Measurements from ENCODE around the gene RASSF9.

RASSF9 gene

GRCh38 chr12:85820101-85820500, 16.1 kb downstream of the RASSF9 start:
- no peak for DNase-seq

DNA sequence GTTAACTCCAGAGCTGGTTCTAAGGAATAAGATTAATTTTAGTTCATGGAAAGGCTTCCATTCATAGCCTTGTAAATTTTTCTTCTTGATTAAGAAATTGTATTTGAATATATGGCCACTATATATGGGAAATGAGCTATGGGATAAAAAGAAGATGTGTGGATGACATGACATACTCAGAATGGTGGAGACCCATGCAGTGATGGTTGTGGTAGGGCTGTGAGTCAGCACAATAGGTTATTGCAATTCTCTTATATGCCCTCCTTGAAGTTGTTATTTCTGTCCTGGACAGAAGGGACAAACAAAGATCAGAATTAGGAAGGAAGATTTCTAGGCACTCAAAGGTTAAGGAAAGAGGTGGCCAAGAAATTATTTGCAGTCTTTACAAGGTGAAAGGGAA, 21.5 kb downstream of the RASSF9 start:
- no peak for DNase-seq

- DNase-seq, result no peak
These were observed 22.1 kb downstream of the RASSF9 start for GRCh38 chr12:85814071-85814470.

DNA sequence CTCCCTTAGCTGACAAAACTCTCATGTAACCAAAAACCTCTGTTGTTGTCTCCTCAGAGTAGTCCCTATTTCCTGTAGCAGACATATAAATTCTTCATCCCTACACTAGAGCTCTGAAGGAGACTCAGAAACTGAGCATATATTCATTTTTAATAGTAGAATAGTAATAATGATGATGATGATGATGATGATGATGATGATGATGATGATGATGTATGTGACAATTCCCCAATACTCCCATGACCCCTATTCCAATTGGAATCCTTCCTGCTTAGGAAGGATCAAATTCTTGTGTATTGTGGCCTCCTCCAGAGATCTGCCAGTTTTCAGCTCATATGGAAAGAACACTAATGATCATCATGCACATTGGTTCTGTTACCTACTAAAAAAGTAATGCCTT, 26.7 kb downstream of the RASSF9 start:
- no peak for DNase-seq

DNA sequence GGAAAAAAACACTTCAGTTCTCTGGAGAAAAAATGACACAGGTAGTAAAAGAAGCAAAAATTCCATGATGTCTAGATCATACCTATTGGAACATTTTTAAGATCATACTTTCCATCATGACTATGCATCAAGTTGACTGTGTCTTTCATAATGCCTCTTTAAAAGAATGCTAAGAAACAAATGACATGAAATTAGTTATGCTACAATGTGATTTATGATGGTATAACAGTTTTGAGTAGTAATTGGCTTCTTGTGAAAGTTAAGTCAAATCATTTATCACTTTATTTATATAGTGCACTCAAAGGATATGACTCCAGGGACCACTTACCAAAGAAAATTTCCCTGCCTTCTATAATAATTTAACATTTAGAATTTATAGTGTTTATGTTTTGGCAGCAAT, 28.5 kb downstream of the RASSF9 start:
- no peak for DNase-seq

DNA sequence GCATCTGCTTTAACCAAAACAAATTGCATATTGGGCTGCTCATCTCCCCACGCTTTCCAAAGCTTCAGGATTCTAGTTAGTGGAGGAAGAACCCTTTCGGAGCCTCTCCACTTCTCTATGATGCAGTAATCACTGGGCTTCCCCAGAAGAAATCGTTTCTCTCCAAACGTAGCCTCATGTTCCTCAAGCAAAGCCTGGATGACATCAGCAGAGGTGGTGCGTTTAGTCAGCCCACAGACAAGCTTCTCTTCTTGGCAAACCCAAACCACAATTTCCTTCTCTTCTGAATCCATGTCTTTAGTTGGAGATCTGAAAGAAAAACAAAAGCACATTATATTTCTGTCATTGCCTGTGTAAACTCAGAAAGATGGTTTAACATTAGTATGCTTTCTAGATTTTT, 30.6 kb downstream of the RASSF9 start:
- DNase-seq, result no peak

DNA sequence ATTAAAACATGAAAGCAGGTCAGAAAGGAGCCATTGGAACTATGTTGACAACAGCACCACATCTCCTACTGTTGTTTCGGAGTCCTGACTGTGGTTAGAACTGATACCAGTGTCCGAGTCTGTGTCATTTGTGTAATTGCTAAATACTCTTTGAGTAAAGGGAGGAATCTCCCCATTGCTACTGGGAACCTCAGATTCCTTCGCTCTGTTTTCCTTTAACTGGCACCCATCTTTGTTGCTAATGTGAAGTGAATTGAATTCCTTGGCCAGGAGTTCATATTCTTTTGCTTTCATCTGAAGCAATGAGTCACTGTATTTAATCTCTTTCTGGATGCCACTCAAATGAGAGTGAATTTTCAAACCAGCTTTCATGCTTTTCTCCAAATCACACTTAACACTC, 31.5 kb downstream of the RASSF9 start:
- DNase-seq, result no peak

GRCh38 chr12:85803923-85804322, 32.3 kb downstream of the RASSF9 start:
- DNase-seq, result no peak

GRCh38 chr12:85803231-85803630, 33.0 kb downstream of the RASSF9 start:
- no peak for DNase-seq

- no peak for DNase-seq
These were observed 38.1 kb downstream of the RASSF9 start for GRCh38 chr12:85798122-85798521.

GRCh38 chr12:85796001-85796400, 40.2 kb downstream of the RASSF9 start:
- DNase-seq, result no peak

DNA sequence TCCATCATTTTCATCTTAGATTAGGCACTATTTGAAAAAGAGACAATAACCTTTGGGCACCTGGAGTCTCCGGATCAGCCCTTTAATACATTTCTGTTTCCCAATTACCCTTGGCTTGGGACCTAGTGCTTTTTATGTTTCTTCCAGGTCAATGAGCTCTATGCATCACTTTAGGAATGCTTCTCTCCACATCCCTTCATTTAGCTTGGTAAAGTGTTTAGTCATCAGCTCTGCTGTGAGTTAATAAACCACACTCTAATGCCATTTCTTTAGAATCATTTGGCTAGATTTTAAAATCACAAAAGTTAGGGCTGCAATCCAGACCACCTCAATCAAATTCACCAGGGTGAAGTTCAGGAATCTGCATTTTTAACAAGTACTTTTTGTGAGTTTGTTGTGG, 41.7 kb downstream of the RASSF9 start:
- DNase-seq, result no peak

DNA sequence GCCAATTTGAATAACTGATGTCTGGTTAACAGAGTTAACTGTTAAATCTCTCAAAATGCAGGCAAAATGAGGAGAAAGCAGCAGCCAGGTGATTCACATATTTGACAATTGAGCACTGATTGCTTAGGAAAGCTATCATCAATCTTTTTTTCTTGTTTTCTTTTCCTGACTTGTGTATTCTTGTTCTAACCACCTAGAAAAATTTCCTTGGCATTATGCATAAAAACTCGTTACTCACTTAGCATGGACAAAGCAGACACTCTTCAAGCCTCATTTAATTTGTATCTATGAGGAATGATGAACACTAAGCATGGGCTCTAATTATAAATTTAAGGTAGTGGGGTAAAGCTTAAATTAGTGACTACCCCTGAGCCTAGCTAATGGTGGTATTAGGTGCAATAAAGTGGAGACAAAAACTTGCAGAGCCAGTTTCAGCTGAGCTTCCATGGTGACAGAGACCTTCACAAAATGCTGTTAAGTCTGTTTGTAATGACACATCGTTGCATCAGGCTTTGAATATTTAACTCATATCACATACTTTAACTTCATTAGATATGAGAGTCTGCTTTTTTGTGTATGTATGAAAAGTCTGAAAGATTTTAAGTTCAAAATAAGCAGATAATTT, 52.0 kb downstream of the RASSF9 start:
- no peak for DNase-seq

DNA sequence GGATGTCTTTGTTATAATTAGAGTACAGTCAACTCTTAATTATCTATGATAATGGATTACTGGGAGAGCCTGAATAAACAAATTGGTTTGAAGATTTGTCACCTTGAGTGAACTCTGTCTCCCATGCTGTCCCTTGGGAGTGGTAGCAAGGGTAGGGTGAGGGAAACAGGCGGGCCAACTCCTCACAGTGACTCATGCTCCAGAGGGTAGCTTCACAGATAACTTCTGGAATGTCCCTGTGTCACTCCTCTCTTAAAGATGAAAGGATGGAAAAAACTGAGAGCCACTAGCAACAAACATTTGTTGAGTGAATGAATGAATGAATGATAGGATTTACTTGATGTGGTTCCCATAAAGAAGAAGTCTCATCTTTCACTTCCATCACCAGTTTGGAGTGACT, 53.5 kb downstream of the RASSF9 start:
- DNase-seq, result no peak

- DNase-seq, result no peak
These were observed 54.4 kb downstream of the RASSF9 start for GRCh38 chr12:85781766-85782165.

- no peak for DNase-seq
These were observed 56.4 kb downstream of the RASSF9 start for GRCh38 chr12:85779768-85780167.

- DNase-seq, result no peak
These were observed 61.1 kb downstream of the RASSF9 start for GRCh38 chr12:85775091-85775490.

DNA sequence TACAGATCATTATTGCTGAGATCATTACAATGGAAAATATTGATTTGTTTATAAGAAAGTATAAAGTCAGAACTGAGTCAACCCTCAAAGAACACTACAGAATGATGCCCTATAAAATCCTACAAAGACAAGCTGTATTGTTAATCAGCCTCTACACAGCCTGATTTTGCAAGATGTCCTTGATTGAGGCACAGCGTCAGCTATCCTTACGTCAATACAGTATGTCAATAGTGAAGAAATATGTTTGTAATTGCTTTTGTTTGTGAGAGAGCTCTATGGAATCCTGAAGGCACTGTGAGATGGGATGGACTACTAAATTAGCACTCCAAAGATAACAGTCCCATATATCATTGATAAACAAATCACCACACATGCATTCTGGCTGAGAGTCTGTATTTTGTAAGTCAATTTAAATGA, 70.7 kb downstream of the RASSF9 start:
- no peak for DNase-seq

GRCh38 chr12:85759623-85760022, 76.6 kb downstream of the RASSF9 start:
- no peak for DNase-seq

DNA sequence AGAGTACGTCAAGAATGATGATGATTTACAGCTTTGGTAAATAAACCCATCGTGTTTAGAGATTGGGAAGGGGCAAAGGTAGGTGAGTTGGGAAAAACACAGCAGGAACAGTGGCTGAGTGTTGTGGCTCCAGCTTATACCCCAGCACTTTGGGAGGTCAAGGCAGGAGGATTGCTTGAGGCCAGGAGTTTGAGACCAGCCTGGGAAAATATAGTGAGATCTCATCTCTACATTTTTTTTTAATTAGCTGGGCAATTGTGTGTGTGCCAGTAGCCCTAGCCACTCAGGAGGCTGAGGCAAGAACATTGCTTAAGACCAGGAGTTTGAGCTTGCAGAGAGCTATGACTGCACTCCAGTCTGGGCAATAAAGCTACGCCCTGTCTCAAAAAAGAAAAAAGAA, 77.1 kb downstream of the RASSF9 start:
- no peak for DNase-seq

DNA sequence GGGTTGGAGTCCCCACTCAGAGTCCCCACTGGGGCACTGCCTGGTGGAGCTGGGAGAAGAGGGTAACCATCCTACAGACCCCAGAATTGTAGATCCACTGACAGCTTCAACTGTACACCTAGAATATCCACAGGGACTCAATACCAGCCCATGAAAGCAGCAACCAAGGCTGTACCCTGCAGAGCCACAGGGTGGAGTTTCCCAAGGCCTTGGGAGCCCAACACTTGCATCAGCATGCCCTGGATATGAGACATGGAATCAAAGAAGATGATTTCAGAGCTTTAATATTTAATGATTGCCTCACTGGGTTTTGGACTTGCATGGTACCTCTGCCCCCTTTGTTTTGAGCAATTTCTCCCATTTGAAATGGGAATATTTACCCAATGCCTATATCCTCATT, 80.4 kb downstream of the RASSF9 start:
- DNase-seq, result no peak

Measured in CD4-positive, alpha-beta T cell treated with Interleukin-12 subunit alpha and Interleukin-12 subunit beta, for 1 hour (primary cell).